HG03139 (cell line): ENCODE results near the gene KCNK3.

Experiments
- ATAC-seq: cut with Tn5 transposase; IDR thresholded peaks from one replicate; pipeline ENCODE4 v1.9.1; 2021; ENCODE audit not compliant: unreplicated experiment

KCNK3 gene

DNA sequence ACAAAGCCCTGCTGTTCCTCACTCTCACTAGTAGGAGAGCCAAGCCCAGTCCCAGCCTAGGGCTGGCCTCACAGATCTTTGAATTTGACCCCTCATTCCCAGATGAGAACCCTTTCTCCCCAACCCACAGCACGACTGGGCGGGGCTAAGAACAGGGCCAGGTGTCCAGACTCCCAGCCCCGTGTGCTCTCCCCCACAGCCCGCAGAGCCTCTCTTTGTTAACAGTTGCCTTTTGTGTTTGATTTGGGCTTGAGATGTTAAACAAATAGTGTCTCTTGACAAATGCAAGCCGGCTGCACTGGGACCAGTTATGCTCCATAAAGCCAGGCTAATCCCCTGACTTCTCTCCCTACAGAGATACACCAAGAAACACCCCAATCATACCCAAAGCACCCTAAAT, 4.7 kb upstream of the KCNK3 start:
- ATAC-seq = no peak

GRCh38 chr2:26691161-26691560, 1.4 kb upstream of the KCNK3 start:
- no peak for ATAC-seq

DNA sequence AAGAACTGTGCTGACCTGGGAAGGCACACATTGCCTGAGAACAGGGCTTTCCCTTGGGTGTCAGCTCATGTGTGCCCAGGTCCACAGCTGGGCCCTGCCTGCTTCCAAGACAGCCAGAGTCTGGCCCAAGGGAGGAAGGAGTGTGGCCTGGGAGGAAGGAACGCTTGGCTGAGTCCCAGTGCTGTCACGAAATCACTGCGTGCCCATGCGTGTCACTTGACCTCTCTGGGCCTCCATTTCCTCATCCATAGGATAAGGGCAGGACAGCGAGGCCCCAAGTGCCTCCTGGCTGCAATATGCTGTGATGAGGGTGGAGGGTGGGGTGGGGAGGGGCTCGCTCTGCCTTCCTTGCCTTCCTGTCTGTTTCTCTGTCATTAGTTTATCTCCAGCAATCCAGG, 642 bp upstream of the KCNK3 start:
- ATAC-seq = no peak

DNA sequence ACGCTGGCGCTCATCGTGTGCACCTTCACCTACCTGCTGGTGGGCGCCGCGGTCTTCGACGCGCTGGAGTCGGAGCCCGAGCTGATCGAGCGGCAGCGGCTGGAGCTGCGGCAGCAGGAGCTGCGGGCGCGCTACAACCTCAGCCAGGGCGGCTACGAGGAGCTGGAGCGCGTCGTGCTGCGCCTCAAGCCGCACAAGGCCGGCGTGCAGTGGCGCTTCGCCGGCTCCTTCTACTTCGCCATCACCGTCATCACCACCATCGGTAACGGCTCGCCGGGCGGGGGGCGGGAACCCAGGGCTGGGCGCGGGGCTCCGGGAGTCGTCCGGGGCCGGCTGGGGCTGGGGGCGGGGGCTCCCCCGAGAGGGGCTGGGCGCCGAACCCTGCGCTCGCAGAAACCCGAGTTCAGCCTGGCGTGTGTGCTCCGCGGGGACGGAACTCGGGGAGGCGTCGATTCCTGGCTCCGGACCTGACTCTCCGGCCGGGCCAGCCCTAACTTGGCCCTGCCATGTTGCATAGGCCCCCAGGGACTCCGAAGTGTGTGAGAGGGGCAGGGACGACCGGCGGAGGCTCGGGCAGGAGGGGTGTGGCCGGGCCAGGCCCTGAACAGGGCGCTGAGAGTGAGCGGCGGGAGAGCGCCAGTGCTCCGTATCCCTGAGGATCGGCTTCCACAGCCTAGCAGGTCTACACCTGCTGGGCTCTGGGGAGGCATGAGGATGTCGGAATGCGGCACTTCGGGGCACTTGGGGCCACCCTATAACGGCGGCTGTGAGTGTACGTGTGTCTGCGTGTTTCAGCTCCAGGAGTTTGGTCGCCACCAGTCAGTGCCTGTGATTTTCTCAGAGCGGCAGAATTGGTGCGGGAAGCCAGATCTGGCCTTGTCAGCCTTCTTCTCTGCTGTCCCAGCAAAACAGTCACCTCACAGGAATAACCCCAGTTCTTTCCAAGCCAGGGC, 651 bp downstream of the KCNK3 start:
- no peak for ATAC-seq

GRCh38 chr2:26694001-26694400, 1.5 kb downstream of the KCNK3 start:
- ATAC-seq = no peak

GRCh38 chr2:26696351-26696816, 3.9 kb downstream of the KCNK3 start:
- ATAC-seq = no peak

- no peak for ATAC-seq
These were observed 4.9 kb downstream of the KCNK3 start for GRCh38 chr2:26697425-26697824.

DNA sequence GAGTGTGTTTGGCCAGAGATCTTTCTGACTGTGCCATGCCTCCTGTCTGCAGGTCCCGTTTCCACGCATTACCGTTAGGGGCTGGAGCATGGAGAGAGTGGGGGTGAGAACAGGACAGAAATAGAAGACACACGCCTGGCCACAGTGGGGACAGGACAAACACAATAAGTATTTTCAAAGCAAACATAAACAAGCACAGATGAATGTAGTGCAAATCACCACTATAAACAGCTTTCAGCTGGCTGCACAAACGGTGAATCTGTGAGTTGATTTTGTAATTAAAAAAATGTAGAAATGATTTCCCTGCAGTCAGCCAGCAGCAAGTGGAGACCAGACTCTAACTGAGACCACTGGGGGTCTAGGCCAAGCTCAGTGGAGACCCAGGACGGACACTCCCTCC, 6.8 kb downstream of the KCNK3 start:
- ATAC-seq = no peak

GRCh38 chr2:26700078-26700477, 7.6 kb downstream of the KCNK3 start:
- ATAC-seq = no peak

GRCh38 chr2:26701596-26701995, 9.1 kb downstream of the KCNK3 start:
- no peak for ATAC-seq

GRCh38 chr2:26702025-26702424, 9.5 kb downstream of the KCNK3 start:
- no peak for ATAC-seq

DNA sequence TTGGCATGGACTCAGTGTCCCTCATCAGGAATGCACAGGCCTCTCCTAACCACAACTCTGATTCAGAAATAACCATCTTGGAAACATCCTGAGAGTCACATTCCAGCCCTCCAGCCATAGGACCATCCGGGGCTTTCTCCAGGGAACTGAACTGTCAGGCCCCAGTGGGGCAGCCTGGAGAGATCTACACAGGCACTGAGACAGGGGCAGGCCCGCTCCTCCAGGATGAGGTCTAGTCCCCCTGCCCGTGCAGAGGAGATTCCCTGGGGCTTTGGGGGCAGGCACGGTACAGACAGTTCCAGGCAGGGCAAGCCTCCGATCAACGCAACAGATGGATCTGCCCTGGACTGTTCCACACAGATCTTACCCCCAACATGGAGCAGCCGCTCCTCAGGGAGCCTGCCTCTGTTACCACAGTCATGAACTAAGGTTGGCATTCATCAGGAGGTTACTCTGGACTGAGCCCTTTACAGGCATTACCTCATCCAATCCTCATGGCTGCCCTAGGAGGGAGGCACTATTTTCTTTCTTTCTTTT, 12.0 kb downstream of the KCNK3 start:
- ATAC-seq = no peak

DNA sequence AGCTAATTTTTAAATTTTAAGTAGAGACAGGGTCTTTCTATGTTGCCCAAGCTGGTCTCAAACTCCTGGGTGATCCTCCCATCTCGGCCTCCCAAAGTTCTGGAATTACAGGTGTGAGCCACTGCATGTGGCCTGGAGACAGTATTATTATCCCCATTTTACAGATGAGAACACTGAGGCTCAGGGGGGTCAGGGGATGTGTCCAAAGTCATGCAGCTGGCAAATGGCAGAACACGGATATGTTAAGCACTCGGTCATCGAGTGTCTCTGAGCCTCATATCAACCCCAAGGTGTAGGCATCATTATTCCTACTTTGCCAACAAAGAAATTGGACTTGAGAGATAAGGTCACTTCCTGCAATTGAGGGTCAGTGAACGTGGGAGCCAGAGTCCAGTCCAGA, 12.6 kb downstream of the KCNK3 start:
- ATAC-seq = no peak

- ATAC-seq = no peak
These were observed 13.6 kb downstream of the KCNK3 start for GRCh38 chr2:26706093-26706492.

- no peak for ATAC-seq
These were observed 14.3 kb downstream of the KCNK3 start for GRCh38 chr2:26706616-26707473.

GRCh38 chr2:26707747-26708146, 15.2 kb downstream of the KCNK3 start:
- no peak for ATAC-seq

- no peak for ATAC-seq
These were observed 15.9 kb downstream of the KCNK3 start for GRCh38 chr2:26708457-26708856.

- ATAC-seq = no peak
These were observed 17.0 kb downstream of the KCNK3 start for GRCh38 chr2:26709323-26710110.

DNA sequence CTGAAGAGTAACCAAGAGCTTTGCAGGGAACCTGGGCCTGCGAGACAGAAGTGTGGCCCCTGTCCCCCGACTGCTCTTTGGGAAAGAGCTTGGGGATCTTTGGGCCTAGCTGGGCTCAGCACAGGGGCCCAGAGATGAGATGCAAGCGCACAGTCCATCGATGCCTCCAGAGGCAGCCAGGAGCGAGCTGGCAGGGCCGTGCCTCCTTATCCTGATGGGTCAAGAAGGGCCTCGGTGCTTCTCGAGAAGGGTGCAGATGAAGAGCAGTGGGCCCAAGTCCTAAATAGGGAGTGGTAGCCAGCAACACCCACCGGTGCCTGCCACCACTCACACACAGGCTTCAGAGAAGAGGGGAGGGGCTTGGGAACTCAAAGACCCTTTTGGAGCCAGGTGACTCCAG, 17.6 kb downstream of the KCNK3 start:
- ATAC-seq = no peak

GRCh38 chr2:26710743-26711456, 18.4 kb downstream of the KCNK3 start:
- no peak for ATAC-seq
